CD14-positive monocyte (primary cell): ENCODE data around the gene DCD. TPM values are rescaled to one million over a fixed set of nuclear protein-coding genes. Genes with fewer than 3 reads are reported as not detected.

Experiments used
- DNase-seq, 3 donors: peaks; one replicate each; pipeline ENCODE4 v3.0.0-alpha.2; 2011 to 2022
- H2AFZ ChIP-seq: 2 replicates; pipeline ENCODE4 v1.6.0; 2012; ENCODE audit warnings: mild to moderate bottlenecking, low read depth, low read length, inconsistent platforms; ENCODE audit not compliant: insufficient read depth, poor library complexity, severe bottlenecking
- H3K27ac ChIP-seq, 2 donors: 1 replicate in 1 of 2; 2 replicates in 1 of 2; pipeline ENCODE4 v1.5.1; 2012 to 2013; ENCODE audit warnings: low read length in 2 of 2, control low read depth in 1 of 2, inconsistent platforms in 1 of 2, low read depth in 1 of 2, mild to moderate bottlenecking in 1 of 2
- H3K27me3 ChIP-seq, 2 donors: one replicate each; pipeline versions ENCODE4 v1.6.0 to v1.6.1; 2011 to 2013; ENCODE audit warnings: low read length in 2 of 2; ENCODE audit not compliant: control insufficient read depth in 2 of 2, insufficient read depth in 2 of 2
- H3K36me3 ChIP-seq, 2 donors: replicated peaks in 1 of 2; 1 replicate in 1 of 2; 2 replicates in 1 of 2; pipeline versions ENCODE4 v1.5.1 to v1.6.1; 2012 to 2013; ENCODE audit warnings: low read length in 2 of 2, control low read depth in 1 of 2, inconsistent platforms in 1 of 2, mild to moderate bottlenecking in 1 of 2; ENCODE audit not compliant: insufficient read depth in 2 of 2, control insufficient read depth in 1 of 2
- H3K4me1 ChIP-seq, 2 donors: 1 replicate in 1 of 2; 2 replicates in 1 of 2; pipeline versions ENCODE4 v1.5.1 to v1.6.1; 2012 to 2013; ENCODE audit warnings: low read length in 2 of 2, control low read depth in 1 of 2, inconsistent platforms in 1 of 2, mild to moderate bottlenecking in 1 of 2, moderate library complexity in 1 of 2; ENCODE audit not compliant: insufficient read depth in 2 of 2, control insufficient read depth in 1 of 2
- H3K4me2 ChIP-seq: replicated peaks from 2 replicates; pipeline ENCODE3; 2012; ENCODE audit warnings: low read length, moderate library complexity, mild to moderate bottlenecking; ENCODE audit not compliant: poor library complexity, severe bottlenecking; ENCODE audit errors: extremely low read depth
- H3K4me3 ChIP-seq, 3 experiments: fragments of 200-600 bp in 1 of 3; sonication (generic) in 1 of 3; replicated peaks in 1 of 3; 1 replicate in 2 of 3; 2 replicates in 1 of 3; pipeline ENCODE4 v1.5.1; 2011 to 2013; ENCODE audit warnings: low read length in 3 of 3, mild to moderate bottlenecking in 3 of 3, control low read depth in 2 of 3, low read depth in 2 of 3, inconsistent platforms in 1 of 3, moderate library complexity in 1 of 3
- H3K79me2 ChIP-seq: 2 replicates; pipeline ENCODE4 v1.6.0; 2012; ENCODE audit warnings: mild to moderate bottlenecking, control low read depth, inconsistent platforms, low read length, moderate library complexity; ENCODE audit not compliant: insufficient read depth
- H3K9ac ChIP-seq: 2 replicates; pipeline ENCODE4 v1.6.0; 2017; ENCODE audit warnings: low read length, mild to moderate bottlenecking; ENCODE audit not compliant: insufficient read depth, poor library complexity, severe bottlenecking
- H3K9me3 ChIP-seq, 2 donors: replicated peaks in 1 of 2; 1 replicate in 1 of 2; 2 replicates in 1 of 2; pipeline versions ENCODE4 v1.5.1 to v1.6.1; 2012 to 2013; ENCODE audit warnings: low read length in 2 of 2, control low read depth in 1 of 2; ENCODE audit not compliant: control insufficient read depth in 1 of 2, insufficient read depth in 1 of 2
- H4K20me1 ChIP-seq: 2 replicates; pipeline ENCODE4 v1.6.0; 2012; ENCODE audit warnings: mild to moderate bottlenecking, low read length, control low read depth, moderate library complexity; ENCODE audit not compliant: insufficient read depth
- H3K27ac Mint-ChIP-seq, 7 donors: one replicate each; pipeline ENCODE4 v1.8.0; 2020; ENCODE audit warnings: mild to moderate bottlenecking in 7 of 7, mixed read lengths in 7 of 7, moderate library complexity in 6 of 7, inconsistent platforms in 2 of 7
- H3K27me3 Mint-ChIP-seq, 3 donors: one replicate each; pipeline ENCODE4 v1.8.0; 2021 to 2022; ENCODE audit warnings: low read depth in 3 of 3, mild to moderate bottlenecking in 3 of 3, mixed read lengths in 3 of 3, moderate library complexity in 3 of 3, inconsistent platforms in 1 of 3
- H3K36me3 Mint-ChIP-seq, 2 donors: one replicate each; pipeline ENCODE4 v1.8.0; 2020; ENCODE audit warnings: mixed read lengths in 2 of 2, inconsistent platforms in 1 of 2, mild to moderate bottlenecking in 1 of 2
- H3K4me1 Mint-ChIP-seq: one replicate; pipeline ENCODE4 v1.8.0; 2020; ENCODE audit warnings: mild to moderate bottlenecking, mixed read lengths
- H3K4me3 Mint-ChIP-seq, 2 donors: one replicate each; pipeline ENCODE4 v1.8.0; 2020; ENCODE audit warnings: mild to moderate bottlenecking in 2 of 2, mixed read lengths in 2 of 2, moderate library complexity in 1 of 2
- H3K9me3 Mint-ChIP-seq, 7 donors: one replicate each; pipeline ENCODE4 v1.8.0; 2020 to 2022; ENCODE audit warnings: mixed read lengths in 7 of 7, mild to moderate bottlenecking in 6 of 7, moderate library complexity in 6 of 7, inconsistent platforms in 2 of 7
- WGBS: methylation state at CpG from one replicate; pipeline ENCODE4 v1.1.5; 2013; ENCODE audit warnings: missing lambda C conversion rate; ENCODE audit not compliant: insufficient coverage; 5-methylcytosine and 5-hydroxymethylcytosine counted together
- intact Hi-C, 2 donors: fragments of 100-400 bp; cut with micrococcal nuclease; formaldehyde crosslinking; loops; one replicate each; pipeline versions ENCODE4 v1.15.0 to v1.15.1; 2023
- polyA plus RNA-seq, 3 donors: library from polyadenylated mRNA; depleted of rRNA in 1 of 3; unstranded in 2 of 3; stranded (reverse) in 1 of 3; fragments of 300-500 nt in 2 of 3; fragments of >200 nt in 1 of 3; fragmentation: Illumina TruSeq in 2 of 3; gene quantifications; 1 replicate in 2 of 3; 2 replicates in 1 of 3; pipeline ENCODE4 v1.2.3, GENCODE V29; 2012 to 2021
- TF ChIP-seq, protein P1 (sequence below): fragments of 200-600 bp; IDR thresholded peaks from one replicate; pipeline ENCODE4 v1.8.0; 2022; ENCODE audit warnings: antibody characterized with exemption, mild to moderate bottlenecking

DCD gene
- polyA plus RNA-seq, 3 donors = not detected

DNA sequence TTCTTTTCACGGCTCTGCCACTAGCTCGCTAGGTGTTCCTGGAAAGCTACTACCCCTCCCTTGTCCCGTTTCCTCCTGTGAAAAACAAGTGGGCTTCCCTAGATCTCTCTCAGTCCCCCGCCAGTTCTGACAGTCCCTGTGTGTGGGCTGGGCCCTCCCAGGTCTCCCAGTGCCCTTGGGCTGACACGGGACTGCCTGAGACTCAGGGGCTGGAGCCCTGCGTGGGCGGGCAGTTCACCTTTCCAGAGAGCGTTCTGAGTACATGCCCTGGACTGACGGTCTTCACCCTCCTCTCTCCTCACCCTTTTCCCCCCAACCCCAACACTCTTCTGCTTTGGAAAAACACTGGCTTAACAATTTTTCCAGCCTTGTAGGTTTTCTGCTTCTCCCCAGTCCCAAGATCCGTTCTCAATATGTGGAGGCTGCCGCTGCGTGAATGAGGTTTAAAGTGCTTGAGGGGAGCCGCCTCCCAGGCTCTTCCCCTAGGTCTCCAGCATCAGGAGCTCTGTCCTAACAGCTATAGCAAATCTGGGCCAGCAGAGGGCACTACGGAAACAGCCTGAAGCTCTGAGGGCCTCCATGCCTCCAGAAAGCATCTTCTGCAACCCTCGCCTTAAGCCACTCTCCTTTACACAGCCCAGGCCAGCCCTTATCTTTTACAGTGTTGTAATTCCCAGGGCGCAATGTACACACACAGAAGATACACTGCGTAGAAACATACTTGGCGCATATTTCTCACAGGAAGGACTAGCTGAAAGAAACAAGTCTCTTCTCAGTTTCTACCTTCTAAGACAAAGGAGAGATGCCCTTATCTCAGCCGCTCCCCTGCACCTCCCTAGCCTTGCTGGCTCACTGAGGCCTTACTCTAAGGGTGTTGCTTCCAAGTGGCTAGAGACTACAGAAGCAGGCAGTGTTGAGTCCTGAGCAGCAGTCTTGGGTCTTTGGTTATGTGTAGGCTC lies 10.4 kb upstream of the DCD start:
- Histone ChIP-seq H3K4me3 (no peak overlapping the region), H3K36me3 (no peaks in the 10 kb centered on the region), H3K9ac (no peak overlapping the region), H3K9me3 (no peaks in the 10 kb centered on the region), H4K20me1 (no peaks in the 10 kb centered on the region), H3K4me2 (no peak overlapping the region), H2AFZ (no peak overlapping the region), H3K4me1 (no peaks in the 10 kb centered on the region), H3K79me2 (no peaks in the 10 kb centered on the region), H3K27me3 (no peaks in the 10 kb centered on the region), H3K27ac (no peak overlapping the region)
- H3K27me3 Mint-ChIP-seq = peaks cover 0 to 5% (median 4%) of the 10 kb centered on the region in 3 donors
- intact Hi-C loops = no loop called here
- H3K36me3 Mint-ChIP-seq = no peaks in the 10 kb centered on the region
- H3K27ac Mint-ChIP-seq = no peak overlapping the region
- no peaks in the 10 kb centered on the region for H3K4me1 Mint-ChIP-seq
- DNase-seq = peak in 2 of 3 donors; percentile 24 to 25
- TF ChIP-seq, protein P1, sequence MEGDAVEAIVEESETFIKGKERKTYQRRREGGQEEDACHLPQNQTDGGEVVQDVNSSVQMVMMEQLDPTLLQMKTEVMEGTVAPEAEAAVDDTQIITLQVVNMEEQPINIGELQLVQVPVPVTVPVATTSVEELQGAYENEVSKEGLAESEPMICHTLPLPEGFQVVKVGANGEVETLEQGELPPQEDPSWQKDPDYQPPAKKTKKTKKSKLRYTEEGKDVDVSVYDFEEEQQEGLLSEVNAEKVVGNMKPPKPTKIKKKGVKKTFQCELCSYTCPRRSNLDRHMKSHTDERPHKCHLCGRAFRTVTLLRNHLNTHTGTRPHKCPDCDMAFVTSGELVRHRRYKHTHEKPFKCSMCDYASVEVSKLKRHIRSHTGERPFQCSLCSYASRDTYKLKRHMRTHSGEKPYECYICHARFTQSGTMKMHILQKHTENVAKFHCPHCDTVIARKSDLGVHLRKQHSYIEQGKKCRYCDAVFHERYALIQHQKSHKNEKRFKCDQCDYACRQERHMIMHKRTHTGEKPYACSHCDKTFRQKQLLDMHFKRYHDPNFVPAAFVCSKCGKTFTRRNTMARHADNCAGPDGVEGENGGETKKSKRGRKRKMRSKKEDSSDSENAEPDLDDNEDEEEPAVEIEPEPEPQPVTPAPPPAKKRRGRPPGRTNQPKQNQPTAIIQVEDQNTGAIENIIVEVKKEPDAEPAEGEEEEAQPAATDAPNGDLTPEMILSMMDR = peak; percentile 72
- WGBS = 64% methylated on average over 16 of the region's 19 CpGs
- H3K9me3 Mint-ChIP-seq = no peaks in the 10 kb centered on the region
- H3K4me3 Mint-ChIP-seq = no peak overlapping the region

DNA sequence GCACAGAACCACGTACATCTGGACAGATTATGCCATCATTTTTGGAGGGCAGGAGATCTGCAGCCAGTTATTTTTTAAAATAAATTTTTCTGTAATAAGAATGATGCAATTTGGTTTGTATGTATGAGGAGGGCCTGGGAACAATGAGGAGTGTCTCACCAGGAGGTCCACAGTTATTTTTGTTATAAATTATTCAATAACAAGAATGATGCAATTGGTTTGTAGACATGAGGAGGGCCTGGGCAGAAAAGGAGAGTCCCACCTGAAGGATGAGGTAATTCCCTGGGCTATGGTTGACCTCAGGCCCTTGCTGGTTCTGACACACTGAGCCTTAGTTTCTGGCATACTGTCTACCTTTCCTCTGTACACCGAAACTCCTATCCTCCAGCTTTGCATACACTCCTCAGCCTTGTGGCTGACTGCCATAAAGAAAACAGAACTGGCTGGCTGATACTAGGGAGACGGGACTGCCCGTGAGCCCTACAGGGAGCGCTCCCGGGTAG lies 9.0 kb upstream of the DCD start:
- Histone ChIP-seq H3K27ac (no peak overlapping the region), H3K4me1 (no peaks in the 10 kb centered on the region), H4K20me1 (no peaks in the 10 kb centered on the region), H2AFZ (no peak overlapping the region), H3K9me3 (no peaks in the 10 kb centered on the region), H3K79me2 (no peaks in the 10 kb centered on the region), H3K4me2 (no peak overlapping the region), H3K36me3 (no peaks in the 10 kb centered on the region), H3K4me3 (no peak overlapping the region), H3K27me3 (peaks cover 0 to 3% of the 10 kb centered on the region in 2 donors), H3K9ac (no peak overlapping the region)
- intact Hi-C loops = no loop called here
- Mint-ChIP-seq H3K27me3 (peaks cover 4 to 5% (median 5%) of the 10 kb centered on the region in 3 donors), H3K9me3 (no peaks in the 10 kb centered on the region), H3K4me3 (no peak overlapping the region), H3K36me3 (no peaks in the 10 kb centered on the region), H3K4me1 (no peaks in the 10 kb centered on the region), H3K27ac (no peak overlapping the region)
- TF ChIP-seq, protein P1 = no peak
- DNase-seq = no peak
- WGBS = no CpG with 5 or more reads among the region's 6 CpGs
